Sciatic nerve (tissue), 2 donors: ENCODE data around the gene ZNF710. TPM values are rescaled to one million over a fixed set of nuclear protein-coding genes. Genes with fewer than 3 reads are reported as not detected.
"Not testable (repeated sequence)": the region's sequence is repeated elsewhere in the genome, so short reads cannot be mapped to it uniquely, and the experiment has no call there.

Source experiments
- ATAC-seq: fragments of 200-7000 bp; cut with Tn5 transposase; one replicate; pipeline ENCODE4 v1.9.1; 2020; ENCODE audit warnings: mild to moderate bottlenecking, moderate library complexity
- DNase-seq: peaks from one replicate; pipeline ENCODE4 v3.0.0-alpha.2; 2020; ENCODE audit warnings: low spot score
- intact Hi-C: fragments of 100-400 bp; cut with DNase I; formaldehyde crosslinking; loops from one replicate; pipeline ENCODE4 v1.14.2; 2022
- total RNA-seq: library from RNA; stranded (reverse); fragmentation: NEBNext Ultra II Directional; extraction: Animal tissue kit (Norgen Biotek cat#: 25700); gene quantifications from one replicate; pipeline ENCODE4 v1.2.1, GENCODE V29; 2021
- donor health status: DM: no; HTN: no; CAD: no.
- donor health status: DM: no; HTN: no; CAD: no.

ZNF710 gene
- total RNA-seq = 20.2 TPM

GRCh38 chr15:90001062-90001682, at the start of gene ZNF710:
TSS of gene ZNF710 (plus strand) at chr15:90001324. CDS start at chr15:90067138, 65,814 bp downstream.
- ATAC-seq (peak; percentile 62), DNase-seq (peak; percentile 78)
- intact Hi-C loops = no loop called here

- DNase-seq = no peak
- ATAC-seq = no peak
- intact Hi-C loops = no loop called here
Observed at GRCh38 chr15:89954541-89954940, 46.6 kb upstream of the ZNF710 start.

- DNase-seq, intact Hi-C loops: not testable (repeated sequence)
Observed at GRCh38 chr15:89955449-89955998, 45.6 kb upstream of the ZNF710 start.

GRCh38 chr15:89958107-89958805, 42.9 kb upstream of the ZNF710 start:
- intact Hi-C loops = no loop called here
- DNase-seq (no peak), ATAC-seq (no peak)

More at GRCh38 chr15:89955449-89955998, 45.6 kb upstream of the ZNF710 start:
- ATAC-seq = not testable (repeated sequence)

DNA sequence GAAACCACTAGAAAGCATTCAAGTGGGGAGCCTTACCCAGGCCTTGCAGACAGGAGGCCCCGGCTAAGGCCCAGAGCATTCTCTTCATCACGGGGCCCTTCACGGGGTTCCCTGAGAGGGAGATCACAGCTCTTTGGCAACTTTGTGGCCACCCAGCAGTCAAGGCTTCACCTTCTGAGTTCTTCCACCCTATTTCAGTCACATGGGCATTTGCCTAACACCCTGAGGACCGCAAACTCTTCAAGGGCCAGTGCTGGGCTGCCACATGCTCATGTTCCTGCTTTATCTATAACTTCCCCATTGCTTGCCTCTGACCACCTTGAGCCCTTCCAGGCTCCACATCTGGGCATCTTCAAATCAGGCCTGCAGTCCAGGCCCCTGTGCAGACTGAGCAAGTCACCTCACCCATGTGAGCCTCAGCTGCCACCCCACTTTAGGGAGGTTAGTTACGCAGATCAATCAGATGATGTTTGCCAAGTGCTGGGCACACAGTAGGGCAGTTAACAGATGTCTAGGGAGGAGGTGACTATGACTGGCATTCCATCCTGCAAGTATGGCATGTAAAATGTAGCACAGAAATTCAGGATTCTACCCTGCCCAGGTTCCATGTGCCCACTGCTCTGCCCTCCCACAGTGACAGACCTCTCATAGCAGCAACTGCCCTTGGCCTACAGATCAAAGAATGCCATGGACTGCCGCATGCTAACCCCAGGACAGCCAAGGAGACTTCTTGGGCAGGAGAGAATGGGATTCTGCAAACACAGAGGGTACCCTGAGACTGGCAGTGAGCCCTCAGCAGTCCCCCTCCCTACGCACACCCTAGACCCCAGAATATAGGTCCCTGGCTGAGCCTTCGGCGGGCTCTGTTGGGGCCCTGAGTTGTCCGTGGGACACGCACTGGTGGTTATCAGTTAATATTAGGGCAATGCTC, 37.6 kb upstream of the ZNF710 start:
- intact Hi-C loops = no loop called here
- ATAC-seq = peak; percentile 36
- no peak for DNase-seq

- ATAC-seq = no peak
- intact Hi-C loops = no loop called here
- DNase-seq = no peak
Observed at GRCh38 chr15:89964232-89964954, 36.7 kb upstream of the ZNF710 start.

DNA sequence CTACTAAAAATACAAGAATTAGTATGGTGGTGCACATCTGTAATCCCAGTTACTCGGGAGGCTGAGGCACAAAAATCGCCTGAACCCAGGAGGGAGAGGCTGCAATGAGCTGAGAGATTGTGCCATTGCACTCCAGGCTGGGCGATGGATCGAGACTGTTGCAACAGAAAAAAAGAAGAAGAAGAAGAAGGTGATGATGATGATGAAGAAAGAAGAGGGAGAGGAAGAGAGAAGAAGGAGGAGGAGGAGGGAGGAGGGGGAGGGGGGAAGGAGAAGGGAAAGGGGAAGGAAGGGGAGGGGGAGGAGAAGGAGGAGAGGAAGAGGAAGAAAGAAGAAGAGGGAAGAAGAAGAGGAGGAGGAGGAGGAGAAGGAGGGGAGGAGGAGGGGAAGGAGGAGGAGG, 33.2 kb upstream of the ZNF710 start:
- no peak for ATAC-seq
- DNase-seq = no peak
- intact Hi-C loops = loop anchor here (1.0 kb wide), 1 partner anchor 36 kb away; no protein-coding TSS in a partner anchor

GRCh38 chr15:89971592-89971997, 29.5 kb upstream of the ZNF710 start:
- ATAC-seq = peak; percentile 73
- peak; percentile 63 for DNase-seq

GRCh38 chr15:89972085-89972484, 29.0 kb upstream of the ZNF710 start:
- ATAC-seq (peak; percentile 32), DNase-seq (no peak)
- intact Hi-C loops = no loop called here

More at GRCh38 chr15:89971592-89971997, 29.5 kb upstream of the ZNF710 start:
- intact Hi-C loops = no loop called here

DNA sequence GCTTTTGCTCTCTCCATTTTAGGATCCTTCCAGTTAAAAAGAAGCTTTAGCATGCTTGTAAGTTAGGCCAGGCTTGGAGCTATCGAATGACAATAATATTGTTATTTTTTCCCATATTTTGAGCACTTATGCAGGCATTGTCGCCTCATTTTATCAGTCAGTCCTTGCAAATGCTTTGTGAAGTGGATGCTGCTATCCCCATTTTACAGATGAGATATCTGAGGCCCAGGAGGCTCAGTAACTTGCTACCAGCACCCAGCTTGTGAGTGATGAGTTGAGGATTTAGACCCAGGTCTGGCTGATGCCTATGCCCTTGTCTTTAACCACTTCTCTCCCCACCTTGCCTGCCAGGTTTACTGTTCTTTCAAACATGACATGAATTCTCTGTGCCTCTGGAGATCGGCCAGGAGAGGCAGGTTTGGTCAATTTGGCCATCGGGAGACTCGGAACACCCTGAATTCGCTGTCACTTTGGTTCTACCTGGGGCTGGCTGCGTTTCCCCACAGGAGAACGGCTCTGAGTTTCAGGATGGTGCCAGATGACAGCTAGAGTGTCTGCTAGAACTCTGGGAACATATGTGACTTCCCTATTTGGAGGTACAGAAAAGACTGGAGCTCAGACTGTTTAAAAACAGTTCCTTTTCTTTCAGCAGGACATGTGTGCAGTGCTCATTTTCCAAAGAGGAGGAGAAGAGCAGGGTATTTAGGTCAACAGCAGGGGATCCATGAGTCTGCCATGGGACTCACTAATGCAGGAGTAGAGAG, 25.5 kb upstream of the ZNF710 start:
- no peak for DNase-seq
- intact Hi-C loops = no loop called here
- peak; percentile 50 for ATAC-seq

DNA sequence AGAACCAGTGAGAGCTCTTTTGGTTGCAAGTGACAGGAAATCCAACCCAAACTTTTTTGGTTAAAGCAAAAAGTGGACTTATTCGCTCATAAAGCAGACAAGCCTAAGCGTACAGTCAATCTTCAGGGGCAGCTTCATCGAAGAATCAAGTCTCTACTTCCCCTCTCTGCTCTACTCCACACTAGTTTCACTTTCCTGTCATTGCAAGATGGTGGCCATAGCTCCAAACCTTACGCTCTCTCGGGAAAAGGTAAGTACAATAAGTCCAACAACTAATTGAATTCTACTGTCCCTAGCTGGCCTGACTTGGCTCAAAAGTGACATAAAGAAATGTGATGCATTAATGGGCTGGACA, 24.9 kb upstream of the ZNF710 start:
- ATAC-seq = no peak
- intact Hi-C loops = no loop called here
- no peak for DNase-seq

DNA sequence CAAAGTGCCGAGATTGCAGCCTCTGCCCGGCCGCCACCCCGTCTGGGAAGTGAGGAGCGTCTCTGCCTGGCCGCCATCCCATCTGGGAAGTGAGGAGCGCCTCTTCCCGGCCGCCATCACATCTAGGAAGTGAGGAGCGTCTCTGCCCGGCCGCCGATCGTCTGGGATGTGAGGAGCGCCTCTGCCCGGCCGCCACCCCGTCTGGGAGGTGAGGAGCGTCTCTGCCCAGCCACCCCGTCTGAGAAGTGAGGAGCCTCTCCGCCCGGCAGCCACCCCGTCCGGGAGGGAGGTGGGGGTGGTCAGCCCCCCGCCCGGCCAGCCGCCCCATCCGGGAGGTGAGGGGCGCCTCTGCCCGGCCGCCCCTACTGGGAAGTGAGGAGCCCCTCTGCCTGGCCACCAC, 23.3 kb upstream of the ZNF710 start:
- intact Hi-C loops, ATAC-seq, DNase-seq: not testable (repeated sequence)

- no peak for ATAC-seq
- DNase-seq = no peak
- intact Hi-C loops = no loop called here
Observed at GRCh38 chr15:89978914-89979313, 22.2 kb upstream of the ZNF710 start.

DNA sequence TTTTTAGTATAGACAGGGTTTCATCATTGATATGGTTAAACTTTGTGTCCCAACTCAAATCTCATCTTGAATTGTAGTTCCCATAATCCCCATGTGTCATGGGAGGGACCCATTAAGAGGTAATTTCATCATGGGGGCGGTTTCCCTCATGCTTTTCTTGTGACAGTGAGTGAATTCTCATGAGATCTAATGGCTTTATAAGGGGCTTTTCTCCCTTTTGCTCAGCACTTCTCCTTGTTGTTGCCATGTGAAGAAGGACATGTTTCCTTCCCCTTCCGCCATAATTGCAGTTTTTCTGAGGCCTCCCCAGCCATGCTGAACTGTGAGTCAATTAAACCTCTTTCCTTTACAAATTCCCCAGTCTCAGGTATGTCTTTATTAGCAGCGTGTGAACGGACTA, 20.2 kb upstream of the ZNF710 start:
- intact Hi-C loops = no loop called here
- no peak for DNase-seq
- ATAC-seq = no peak

DNA sequence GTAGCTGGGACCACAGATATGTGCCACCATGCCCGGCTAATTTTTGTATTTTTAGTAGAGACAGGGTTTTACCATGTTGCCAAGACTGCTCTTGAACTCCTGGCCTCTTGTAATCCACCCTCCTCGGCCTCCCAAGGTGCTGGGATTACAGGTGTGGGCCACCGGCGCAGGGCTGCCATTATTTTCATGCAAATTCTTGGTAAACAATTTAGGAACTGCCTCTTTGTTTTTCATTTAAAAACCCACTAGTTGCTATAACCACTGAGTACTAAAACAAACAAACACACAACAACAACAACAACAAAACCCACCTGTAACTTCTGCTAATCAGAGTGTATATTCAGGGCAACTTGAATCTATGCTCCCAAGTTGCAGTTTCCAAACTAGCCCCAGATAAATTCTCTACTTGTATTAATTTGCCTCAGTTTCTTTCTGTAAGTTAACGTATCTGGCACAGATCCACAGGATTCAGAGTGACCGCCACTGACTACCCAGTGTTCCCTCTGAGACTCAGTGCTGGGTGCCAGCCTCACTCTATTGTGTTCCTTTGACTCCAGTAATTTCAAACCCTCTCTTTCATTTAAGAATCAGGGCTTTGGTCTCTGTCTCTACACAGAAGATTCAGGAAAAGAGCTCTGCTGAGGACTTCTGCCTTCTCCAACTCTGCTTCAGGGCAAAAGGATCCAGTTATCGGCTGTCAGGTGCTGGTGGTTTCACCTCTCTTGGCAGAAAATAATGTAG, 18.6 kb upstream of the ZNF710 start:
- no peak for DNase-seq
- intact Hi-C loops = no loop called here
- ATAC-seq = no peak

DNA sequence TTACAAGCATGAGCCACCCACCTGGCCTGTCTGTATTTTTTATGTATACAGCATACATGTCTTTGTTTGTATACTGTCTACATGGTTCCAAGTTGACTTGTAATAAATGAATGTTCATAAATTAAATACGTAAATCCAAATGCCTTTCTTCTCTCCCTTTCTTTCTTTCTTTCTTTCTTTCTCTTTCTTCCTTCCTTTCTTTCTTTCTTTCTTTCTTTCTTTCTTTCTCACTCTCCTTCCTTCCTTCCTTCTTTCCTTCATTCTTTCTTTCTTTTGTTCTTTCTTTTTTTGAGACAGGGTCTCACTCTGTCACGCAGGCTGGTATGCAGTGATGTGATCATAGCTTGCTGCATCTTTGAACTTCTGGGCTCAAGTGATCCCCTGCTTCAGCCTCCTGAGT, 17.1 kb upstream of the ZNF710 start:
- intact Hi-C loops = no loop called here
- ATAC-seq = no peak
- no peak for DNase-seq

- intact Hi-C loops = no loop called here
- DNase-seq (no peak), ATAC-seq (no peak)
Observed at GRCh38 chr15:89984421-89985010, 16.6 kb upstream of the ZNF710 start.
